SU-DHL-6 (cell line): Measurements from ENCODE around the gene ZSCAN25.
"Not testable (repeated sequence)": the region's sequence is repeated elsewhere in the genome, so short reads cannot be mapped to it uniquely, and the experiment has no call there.

Experiments used
- H2AFZ ChIP-seq: fragments of 200-600 bp; sonication (generic); 2 replicates; pipeline ENCODE4 v1.6.1; 2014; ENCODE audit warnings: low read depth, mild to moderate bottlenecking, moderate library complexity, mixed read lengths, antibody characterized with exemption, low read length; ENCODE audit not compliant: severe bottlenecking
- H3F3A ChIP-seq: fragments of 200-600 bp; shearing (Covaris generic); 2 replicates; pipeline ENCODE4 v1.6.0; 2016; ENCODE audit warnings: antibody characterized with exemption, mild to moderate bottlenecking; ENCODE audit not compliant: insufficient read depth
- H3K27ac ChIP-seq: fragments of 200-600 bp; sonication (generic); 2 replicates; pipeline ENCODE4 v1.5.1; 2016; ENCODE audit warnings: low read depth, mild to moderate bottlenecking, low read length, moderate library complexity, mixed read lengths
- H3K27me3 ChIP-seq: fragments of 200-600 bp; sonication (generic), shearing (Covaris generic); 2 replicates; pipeline ENCODE4 v1.6.0; 2014; ENCODE audit warnings: mild to moderate bottlenecking, low read length
- H3K36me3 ChIP-seq: fragments of 200-600 bp; sonication (generic); 2 replicates; pipeline ENCODE4 v1.6.1; 2014; ENCODE audit warnings: mild to moderate bottlenecking, low read length, mixed read lengths
- H3K4me2 ChIP-seq: fragments of 300-600, 200-600 bp; shearing (Covaris generic), sonication (generic); 2 replicates; pipeline ENCODE4 v1.6.0; 2014; ENCODE audit warnings: low read length, low read depth, mild to moderate bottlenecking; ENCODE audit not compliant: poor library complexity, severe bottlenecking
- H3K4me3 ChIP-seq: fragments of 200-600 bp; sonication (generic); 2 replicates; pipeline ENCODE4 v1.5.1; 2014; ENCODE audit warnings: antibody characterized with exemption, low read length, mild to moderate bottlenecking, mixed read lengths; ENCODE audit not compliant: insufficient read depth, poor library complexity, severe bottlenecking
- H3K79me2 ChIP-seq: fragments of 200-600 bp; sonication (generic); 2 replicates; pipeline ENCODE4 v1.6.1; 2014; ENCODE audit warnings: mild to moderate bottlenecking, low read length, moderate library complexity; ENCODE audit not compliant: insufficient read depth
- H3K9ac ChIP-seq: fragments of 200-600 bp; sonication (generic); 2 replicates; pipeline ENCODE4 v1.7.0; 2014; ENCODE audit warnings: mild to moderate bottlenecking, low read length
- H3K9me2 ChIP-seq: fragments of 200-600 bp; sonication (generic); replicated peaks from 2 replicates; pipeline ENCODE4 v1.6.1; 2014; ENCODE audit warnings: low read length; ENCODE audit not compliant: insufficient read depth
- H3K9me3 ChIP-seq: fragments of 200-600 bp; sonication (generic); 2 replicates; pipeline ENCODE4 v1.6.1; 2014; ENCODE audit warnings: low read length, mixed read lengths; ENCODE audit not compliant: insufficient read depth
- H4K20me1 ChIP-seq: fragments of 200-600 bp; sonication (generic); 2 replicates; pipeline ENCODE4 v1.6.1; 2014; ENCODE audit warnings: low read depth, mild to moderate bottlenecking, antibody characterized with exemption, low read length, moderate library complexity, mixed read lengths
- CTCF ChIP-seq: fragments of 200-600 bp; sonication (generic); IDR thresholded peaks from one replicate; pipeline ENCODE4 v1.5.1; 2017; ENCODE audit warnings: antibody characterized with exemption, mild to moderate bottlenecking, low read length, moderate library complexity; ENCODE audit not compliant: insufficient read depth, poor library complexity, severe bottlenecking
- EZH2phosphoT487 ChIP-seq: fragments of 200-600 bp; sonication (generic), shearing (Covaris generic); conservative IDR thresholded peaks from 2 replicates; pipeline ENCODE4 v1.6.1; 2018; ENCODE audit warnings: mild to moderate bottlenecking, antibody characterized with exemption, low read length, moderate library complexity, mixed read lengths

The ZSCAN25 gene

GRCh38 chr7:99645590-99645989 lies 28.8 kb downstream of the ZSCAN25 start:
- H3K79me2 ChIP-seq, result no peaks in the 10 kb centered on the region
- no peak overlapping the region for H3K4me3 ChIP-seq
- H3K27me3 ChIP-seq, result no peaks in the 10 kb centered on the region
- H3K9ac ChIP-seq, result no peak overlapping the region
- no peaks in the 10 kb centered on the region for H3F3A ChIP-seq
- H3K4me2 ChIP-seq, result no peak overlapping the region
- TF ChIP-seq EZH2phosphoT487 (no peak), CTCF (no peak)
- H3K27ac ChIP-seq, result no peak overlapping the region
- no peak overlapping the region for H2AFZ ChIP-seq
- no peaks in the 10 kb centered on the region for H3K9me3 ChIP-seq
- H4K20me1 ChIP-seq, result no peaks in the 10 kb centered on the region
- no peaks in the 10 kb centered on the region for H3K36me3 ChIP-seq
- H3K9me2 ChIP-seq, result no peaks in the 10 kb centered on the region

GRCh38 chr7:99648843-99649242 lies 32.1 kb downstream of the ZSCAN25 start:
- Histone ChIP-seq H3K79me2 (no peaks in the 10 kb centered on the region), H3K9me2 (no peaks in the 10 kb centered on the region), H2AFZ (no peak overlapping the region), H3K27me3 (no peaks in the 10 kb centered on the region), H4K20me1 (no peaks in the 10 kb centered on the region), H3K9me3 (no peaks in the 10 kb centered on the region), H3F3A (no peaks in the 10 kb centered on the region), H3K36me3 (no peaks in the 10 kb centered on the region), H3K4me2 (no peak overlapping the region), H3K9ac (no peak overlapping the region), H3K27ac (no peak overlapping the region), H3K4me3 (no peak overlapping the region)
- TF ChIP-seq CTCF, result no peak

GRCh38 chr7:99651290-99651689 lies 34.5 kb downstream of the ZSCAN25 start:
- H3K4me2 ChIP-seq, result no peak overlapping the region
- no peak overlapping the region for H3K9ac ChIP-seq
- no peaks in the 10 kb centered on the region for H3F3A ChIP-seq
- H2AFZ ChIP-seq, result no peak overlapping the region
- TF ChIP-seq EZH2phosphoT487, result no peak
- no peak for TF ChIP-seq CTCF
- H3K27ac ChIP-seq, result no peak overlapping the region
- H4K20me1 ChIP-seq, result no peaks in the 10 kb centered on the region
- no peaks in the 10 kb centered on the region for H3K79me2 ChIP-seq
- H3K36me3 ChIP-seq, result no peaks in the 10 kb centered on the region
- no peaks in the 10 kb centered on the region for H3K9me3 ChIP-seq
- H3K27me3 ChIP-seq, result no peaks in the 10 kb centered on the region
- no peak overlapping the region for H3K4me3 ChIP-seq
- H3K9me2 ChIP-seq, result no peaks in the 10 kb centered on the region

- Histone ChIP-seq H2AFZ (no peak overlapping the region), H3K4me3 (no peak overlapping the region), H3K4me2 (no peak overlapping the region), H4K20me1 (no peaks in the 10 kb centered on the region), H3K9ac (no peak overlapping the region), H3K27me3 (no peaks in the 10 kb centered on the region), H3K9me3 (no peaks in the 10 kb centered on the region), H3F3A (no peaks in the 10 kb centered on the region), H3K27ac (no peak overlapping the region), H3K79me2 (no peaks in the 10 kb centered on the region), H3K9me2 (no peaks in the 10 kb centered on the region), H3K36me3 (no peaks in the 10 kb centered on the region)
- no peak for TF ChIP-seq CTCF
- no peak for TF ChIP-seq EZH2phosphoT487
Measured at GRCh38 chr7:99652671-99653070, 35.9 kb downstream of the ZSCAN25 start.

- not testable (repeated sequence) for H3K4me3 ChIP-seq, H3F3A ChIP-seq, H3K9me2 ChIP-seq, H3K27me3 ChIP-seq, H4K20me1 ChIP-seq, H3K9ac ChIP-seq, H3K79me2 ChIP-seq, H3K36me3 ChIP-seq, H3K4me2 ChIP-seq, H3K9me3 ChIP-seq, H3K27ac ChIP-seq, H2AFZ ChIP-seq
Measured at GRCh38 chr7:99653269-99653668, 36.5 kb downstream of the ZSCAN25 start.
